ENCODE results near the gene FILIP1.

Gene FILIP1

GRCh38 chr6:75306064-75306463 is 187.5 kb downstream of the FILIP1 start:
- H3K4me3 ChIP-seq (replicated peaks in 1 of 2; ENCODE audit: low read depth in 2 of 2, low read length in 2 of 2) = no peak overlapping the region
- no peak for TF ChIP-seq CTCF (IDR thresholded peaks at IDR 0.05; ENCODE audit: low read depth, low read length)
- DNase-seq (ENCODE audit: low read depth in 2 of 2) = peak in 1 of 2 donors; percentile 50

- TF ChIP-seq CTCF (IDR thresholded peaks at IDR 0.05; ENCODE audit: low read depth, low read length) = no peak
- DNase-seq (ENCODE audit: low read depth in 2 of 2) = no peak
- no peak overlapping the region for H3K4me3 ChIP-seq (replicated peaks in 1 of 2; ENCODE audit: low read depth in 2 of 2, low read length in 2 of 2)
Measured at GRCh38 chr6:75305573-75305972, 188.0 kb downstream of the FILIP1 start.

GRCh38 chr6:75302280-75302679 is 191.3 kb downstream of the FILIP1 start:
- H3K4me3 ChIP-seq (replicated peaks in 1 of 2; ENCODE audit: low read depth in 2 of 2, low read length in 2 of 2) = no peak overlapping the region
- no peak for DNase-seq (ENCODE audit: low read depth in 2 of 2)
- TF ChIP-seq CTCF (IDR thresholded peaks at IDR 0.05; ENCODE audit: low read depth, low read length) = no peak

GRCh38 chr6:75301537-75301936 is 192.1 kb downstream of the FILIP1 start:
- no peak for TF ChIP-seq CTCF (IDR thresholded peaks at IDR 0.05; ENCODE audit: low read depth, low read length)
- DNase-seq (ENCODE audit: low read depth in 2 of 2) = no peak
- no peak overlapping the region for H3K4me3 ChIP-seq (replicated peaks in 1 of 2; ENCODE audit: low read depth in 2 of 2, low read length in 2 of 2)

- H3K4me3 ChIP-seq (replicated peaks in 1 of 2; ENCODE audit: low read depth in 2 of 2, low read length in 2 of 2) = no peak overlapping the region
- TF ChIP-seq CTCF (IDR thresholded peaks at IDR 0.05; ENCODE audit: low read depth, low read length) = no peak
- DNase-seq (ENCODE audit: low read depth in 2 of 2) = no peak
Measured at GRCh38 chr6:75301088-75301487, 192.5 kb downstream of the FILIP1 start.

GRCh38 chr6:75300531-75300855 is 193.1 kb downstream of the FILIP1 start:
- no peak for DNase-seq (ENCODE audit: low read depth in 2 of 2)
- no peak for TF ChIP-seq CTCF (IDR thresholded peaks at IDR 0.05; ENCODE audit: low read depth, low read length)

GRCh38 chr6:75299801-75300530 is 193.6 kb downstream of the FILIP1 start:
- peak in 1 of 2 donors; percentile 10 for DNase-seq (ENCODE audit: low read depth in 2 of 2)
- no peak overlapping the region for H3K4me3 ChIP-seq (replicated peaks in 1 of 2; ENCODE audit: low read depth in 2 of 2, low read length in 2 of 2)
- TF ChIP-seq CTCF (IDR thresholded peaks at IDR 0.05; ENCODE audit: low read depth, low read length) = no peak

More at GRCh38 chr6:75300531-75300855, 193.1 kb downstream of the FILIP1 start:
- H3K4me3 ChIP-seq (replicated peaks in 1 of 2; ENCODE audit: low read depth in 2 of 2, low read length in 2 of 2) = no peak overlapping the region

All from cardiac fibroblast (primary cell).